Activated B cell treated with CpG ODN at 0.5 μM for 24 hours (primary cell): ENCODE data around the gene TMEM63B. TPM values are rescaled to one million over a fixed set of nuclear protein-coding genes. Genes with fewer than 3 reads are reported as not detected.

Experiments
- ATAC-seq: fragments of 200-7000 bp; cut with Tn5 transposase; one replicate; pipeline ENCODE4 v1.10.0; 2021; ENCODE audit warnings: low read depth, mild to moderate bottlenecking, moderate library complexity
- CTCF ChIA-PET: fragments of 350-600 bp; sonication (Branson Sonifier 250); formaldehyde crosslinking; loops from one replicate; lab custom pipeline; 2021; ENCODE audit warnings: antibody characterized with exemption; lab: Charles Lee
- POLR2A ChIA-PET: fragments of 350-600 bp; sonication (Branson Sonifier 250); formaldehyde crosslinking; loops from one replicate; lab custom pipeline; 2021; ENCODE audit warnings: antibody characterized with exemption; lab: Charles Lee
- DNase-seq: peaks from one replicate; pipeline ENCODE4 v3.0.0; 2022
- H3K27ac Mint-ChIP-seq: one replicate; pipeline ENCODE4 v1.8.0; 2020; ENCODE audit warnings: mixed read lengths
- H3K27me3 Mint-ChIP-seq: one replicate; pipeline ENCODE4 v1.8.0; 2021; ENCODE audit warnings: mixed read lengths
- H3K36me3 Mint-ChIP-seq: one replicate; pipeline ENCODE4 v1.8.0; 2021; ENCODE audit warnings: low read depth, mixed read lengths
- H3K4me1 Mint-ChIP-seq: one replicate; pipeline ENCODE4 v1.8.0; 2021; ENCODE audit warnings: mixed read lengths
- H3K4me3 Mint-ChIP-seq: one replicate; pipeline ENCODE4 v1.8.0; 2020; ENCODE audit warnings: mild to moderate bottlenecking, mixed read lengths
- H3K9me3 Mint-ChIP-seq: one replicate; pipeline ENCODE4 v1.8.0; 2020; ENCODE audit warnings: mixed read lengths
- CTCF ChIP-seq: fragments of 200-600 bp; IDR thresholded peaks from one replicate; pipeline ENCODE4 v1.8.0; 2022; ENCODE audit warnings: antibody characterized with exemption, mild to moderate bottlenecking
- intact Hi-C: fragments of 100-400 bp; cut with micrococcal nuclease; formaldehyde crosslinking; loops from one replicate; pipeline ENCODE4 v1.15.1; 2024
- total RNA-seq: library from RNA; stranded (reverse); gene quantifications from 2 replicates; pipeline ENCODE4 v1.2.3, GENCODE V29; 2022

Gene TMEM63B
- total RNA-seq, 1 donor from 2014 or later = 13.9 TPM

GRCh38 chr6:44079672-44080071 lies 47.7 kb upstream of the TMEM63B start:
- CTCF ChIA-PET = interaction anchor here (0.9 to 4.0 kb wide), 17 partner anchors 22 to 506 kb away, joined by 3 to 52 read pairs (median 5); partner anchors contain the start of genes RSPH9 and VEGFA
- Mint-ChIP-seq H3K36me3 (no peaks in the 10 kb centered on the region), H3K4me1 (peaks cover 3% of the 10 kb centered on the region), H3K9me3 (no peaks in the 10 kb centered on the region), H3K27ac (no peak overlapping the region), H3K27me3 (peaks cover 14% of the 10 kb centered on the region), H3K4me3 (no peak overlapping the region)
- intact Hi-C loops = loop anchor here (1.0 to 2.0 kb wide), 5 partner anchors 310 to 573 kb away; no protein-coding TSS in a partner anchor
- TF ChIP-seq CTCF = no peak
- DNase-seq (no peak), ATAC-seq (no peak)
- POLR2A ChIA-PET = interaction anchor here (1.0 to 2.4 kb wide), 3 partner anchors 310 to 472 kb away, joined by 3 to 9 read pairs (median 3); partner anchors contain the start of gene VEGFA

- no peak overlapping the region for H3K4me3 Mint-ChIP-seq
- no peaks in the 10 kb centered on the region for H3K36me3 Mint-ChIP-seq
- H3K4me1 Mint-ChIP-seq = peaks cover 2% of the 10 kb centered on the region
- intact Hi-C loops = no loop called here
- H3K9me3 Mint-ChIP-seq = no peaks in the 10 kb centered on the region
- H3K27me3 Mint-ChIP-seq = peaks cover 14% of the 10 kb centered on the region
- H3K27ac Mint-ChIP-seq = no peak overlapping the region
- ATAC-seq (no peak), DNase-seq (no peak)
- CTCF ChIA-PET = interaction anchor here (1.0 to 4.0 kb wide), 4 partner anchors 311 to 414 kb away, joined by 3 to 52 read pairs (median 4); partner anchors contain the start of gene VEGFA
- TF ChIP-seq CTCF = no peak
- POLR2A ChIA-PET = interaction anchor here (0.7 kb wide), 1 partner anchor 317 kb away, joined by 4 read pairs; no protein-coding TSS in a partner anchor
These were observed 46.5 kb upstream of the TMEM63B start for GRCh38 chr6:44080561-44081521.

DNA sequence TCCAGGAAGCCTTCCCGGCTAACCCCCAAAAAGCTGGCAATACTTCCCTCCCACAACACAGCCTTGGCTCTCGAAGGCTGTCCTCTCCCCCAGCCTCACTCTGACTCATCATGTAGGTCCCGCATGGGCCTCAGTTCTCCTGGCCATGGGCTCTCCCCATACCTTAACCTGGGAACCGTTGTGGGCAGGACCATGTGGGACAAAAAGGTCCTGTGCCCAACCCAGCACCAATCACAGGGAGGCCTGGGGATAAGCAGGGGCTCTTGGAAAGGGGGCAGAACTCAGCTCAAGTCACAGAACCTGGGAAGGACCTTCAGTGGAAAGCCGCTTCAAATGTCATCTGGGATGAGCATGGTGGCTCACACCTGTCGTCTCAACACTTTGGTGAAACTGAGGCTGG lies 45.6 kb upstream of the TMEM63B start:
- intact Hi-C loops = no loop called here
- ATAC-seq = no peak
- CTCF ChIA-PET = no interaction called here

DNA sequence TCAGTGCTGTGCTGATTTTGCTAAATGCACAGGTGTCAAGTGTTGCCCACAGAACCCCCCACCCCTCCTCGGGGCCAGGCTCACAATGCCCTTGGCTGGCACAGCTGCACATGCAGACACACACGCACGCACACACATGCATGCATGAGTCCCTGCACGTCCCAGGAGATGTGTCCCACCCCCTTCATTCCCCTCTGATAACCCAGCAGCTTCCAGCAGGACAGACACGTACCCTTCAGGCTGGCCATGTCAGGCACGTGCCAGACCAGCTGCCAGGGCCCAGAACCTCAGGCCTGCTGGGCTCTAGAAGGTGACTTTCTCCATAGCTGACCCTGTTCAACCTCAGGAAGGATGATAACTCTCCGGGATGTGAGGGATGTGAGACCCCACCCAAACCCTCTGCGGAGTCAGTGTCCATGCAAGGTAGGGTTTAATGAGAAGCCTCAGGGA lies 44.5 kb upstream of the TMEM63B start:
- Mint-ChIP-seq H3K27me3 (peaks cover 12% of the 10 kb centered on the region), H3K4me3 (no peak overlapping the region), H3K27ac (no peak overlapping the region), H3K4me1 (no peaks in the 10 kb centered on the region), H3K9me3 (no peaks in the 10 kb centered on the region), H3K36me3 (no peaks in the 10 kb centered on the region)
- ATAC-seq (no peak), DNase-seq (no peak)
- intact Hi-C loops = no loop called here
- no peak for TF ChIP-seq CTCF
- ChIA-PET POLR2A (no interaction called here), CTCF (interaction anchor here (1.4 kb wide), 1 partner anchor 314 kb away, joined by 3 read pairs; no protein-coding TSS in a partner anchor)

More for the DNA sequence above, 45.6 kb upstream of the TMEM63B start:
- H3K27me3 Mint-ChIP-seq = peaks cover 14% of the 10 kb centered on the region
- no peaks in the 10 kb centered on the region for H3K9me3 Mint-ChIP-seq
- H3K4me3 Mint-ChIP-seq = no peak overlapping the region
- POLR2A ChIA-PET = no interaction called here
- peaks cover under 1% of the 10 kb centered on the region for H3K4me1 Mint-ChIP-seq
- DNase-seq = no peak
- no peak overlapping the region for H3K27ac Mint-ChIP-seq
- H3K36me3 Mint-ChIP-seq = no peaks in the 10 kb centered on the region
- no peak for TF ChIP-seq CTCF
